Activated CD4-positive, alpha-beta T cell treated with anti-CD3 and anti-CD28 coated beads for 4 hours (primary cell): ENCODE measurements around the gene NECTIN1.

Experiments used
- DNase-seq, 2 donors: peaks; one replicate each; pipeline ENCODE4 v3.0.0-alpha.2; 2020

NECTIN1 gene, protein sequence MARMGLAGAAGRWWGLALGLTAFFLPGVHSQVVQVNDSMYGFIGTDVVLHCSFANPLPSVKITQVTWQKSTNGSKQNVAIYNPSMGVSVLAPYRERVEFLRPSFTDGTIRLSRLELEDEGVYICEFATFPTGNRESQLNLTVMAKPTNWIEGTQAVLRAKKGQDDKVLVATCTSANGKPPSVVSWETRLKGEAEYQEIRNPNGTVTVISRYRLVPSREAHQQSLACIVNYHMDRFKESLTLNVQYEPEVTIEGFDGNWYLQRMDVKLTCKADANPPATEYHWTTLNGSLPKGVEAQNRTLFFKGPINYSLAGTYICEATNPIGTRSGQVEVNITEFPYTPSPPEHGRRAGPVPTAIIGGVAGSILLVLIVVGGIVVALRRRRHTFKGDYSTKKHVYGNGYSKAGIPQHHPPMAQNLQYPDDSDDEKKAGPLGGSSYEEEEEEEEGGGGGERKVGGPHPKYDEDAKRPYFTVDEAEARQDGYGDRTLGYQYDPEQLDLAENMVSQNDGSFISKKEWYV

DNA sequence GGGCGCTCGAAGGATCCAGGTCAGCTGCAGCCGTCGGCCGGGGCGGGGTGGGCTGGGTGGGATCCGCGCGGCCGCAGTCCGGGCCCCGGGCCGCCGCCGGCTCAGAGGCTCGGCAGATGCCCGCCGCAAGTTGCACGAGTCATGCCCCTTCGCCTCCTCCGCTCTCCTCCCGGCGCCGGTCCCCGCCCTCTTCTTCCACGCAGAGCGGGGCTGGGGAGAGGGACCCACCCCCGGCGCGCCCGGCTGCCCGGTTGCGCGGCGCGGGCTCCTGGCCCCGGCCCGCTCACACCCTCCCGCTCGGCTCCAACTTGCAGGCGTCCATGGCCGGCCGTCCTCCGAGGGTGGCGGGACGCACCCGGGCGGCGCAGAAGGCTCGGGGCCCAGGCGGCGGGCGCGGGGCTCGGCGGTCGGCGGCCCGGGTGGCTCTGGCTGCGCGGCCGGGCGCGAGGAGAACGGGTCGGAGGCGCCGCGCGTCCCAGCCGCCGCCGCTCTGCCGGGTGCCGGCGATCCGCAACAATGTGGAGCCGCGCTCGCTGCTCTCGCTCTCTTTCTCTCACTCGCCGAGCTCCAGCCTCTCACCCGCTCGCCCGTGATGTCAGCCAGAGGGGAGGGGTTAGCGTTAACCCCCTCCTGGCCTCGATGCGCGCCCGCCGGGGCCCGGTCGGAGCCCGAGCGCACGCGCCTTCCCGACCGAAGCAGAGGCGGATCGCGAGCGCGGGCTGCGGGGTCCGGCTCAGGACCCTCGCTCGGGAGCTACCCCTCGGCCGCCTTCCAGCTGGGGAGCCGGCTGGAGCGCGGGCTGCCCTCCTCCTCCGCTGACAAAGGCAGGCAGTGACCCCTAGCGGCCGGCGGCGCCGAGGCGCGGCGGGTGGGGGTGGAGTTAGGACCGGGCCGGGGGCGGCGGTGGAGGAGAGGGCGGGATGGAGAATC is at the start of gene NECTIN1:
NECTIN1 (minus strand) TSS at position 550 of the 930 bp plus-strand sequence. CDS start 647 bp downstream, outside the sequence.
- DNase-seq, result peak; percentile 81 to 86

DNA sequence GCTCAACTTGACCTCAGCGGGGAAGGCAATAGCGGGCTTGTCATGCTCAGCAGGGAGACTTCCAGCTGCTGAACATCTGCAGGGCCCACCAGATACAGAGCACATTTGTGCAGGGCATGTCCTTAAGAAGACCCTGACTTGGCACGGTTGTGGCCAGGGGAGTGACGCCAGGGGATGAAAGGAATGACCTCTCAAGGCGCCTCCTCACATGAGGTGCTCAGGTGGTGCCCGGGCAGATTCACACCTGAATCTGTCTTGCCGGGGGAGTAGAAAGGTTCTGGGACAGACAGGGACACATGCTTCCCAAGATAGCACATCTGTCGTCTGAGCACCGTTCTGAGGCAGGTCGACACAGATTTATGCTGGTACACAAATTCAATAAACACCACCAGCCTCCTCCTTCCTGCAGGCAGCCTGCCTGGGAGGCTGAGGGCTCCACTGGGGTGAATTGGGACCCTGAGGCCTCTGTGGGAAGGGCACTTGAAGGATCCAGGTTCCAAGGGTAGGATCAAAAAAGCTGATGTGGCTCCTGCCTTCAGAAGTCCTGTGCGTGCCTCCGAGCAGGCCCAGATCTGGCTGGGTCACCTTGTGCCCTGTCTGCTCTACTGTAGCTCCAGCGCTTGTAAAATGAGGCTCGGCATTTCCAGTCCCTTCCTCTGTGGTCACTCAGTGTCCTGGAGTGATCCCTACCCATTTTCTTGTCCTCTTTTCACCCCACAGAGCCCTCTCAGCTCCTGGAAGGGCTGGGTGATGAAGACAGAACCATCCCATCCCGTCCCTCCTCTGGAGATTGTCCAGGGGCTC is 49.6 kb upstream of the NECTIN1 start:
- no peak for DNase-seq

DNA sequence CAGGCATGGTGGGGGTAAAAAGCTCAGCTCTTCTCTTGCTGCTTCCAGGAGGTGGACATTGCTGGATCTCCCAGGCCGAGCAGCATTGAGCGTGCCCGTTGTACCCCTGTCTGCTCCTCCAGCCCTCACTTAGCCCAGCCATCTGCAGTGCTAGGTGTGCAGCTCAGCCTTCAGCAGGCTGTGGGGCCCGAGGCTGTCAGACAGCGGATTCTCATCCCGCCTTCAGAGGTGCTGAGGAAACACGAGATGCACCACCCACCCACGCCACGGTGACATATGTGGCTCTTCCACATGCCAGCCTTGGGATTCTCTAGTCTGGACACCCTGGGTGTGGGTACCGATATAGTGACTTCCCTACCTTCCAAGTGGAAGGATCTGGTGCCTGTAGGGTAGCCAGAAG is 48.9 kb upstream of the NECTIN1 start:
- no peak for DNase-seq

DNA sequence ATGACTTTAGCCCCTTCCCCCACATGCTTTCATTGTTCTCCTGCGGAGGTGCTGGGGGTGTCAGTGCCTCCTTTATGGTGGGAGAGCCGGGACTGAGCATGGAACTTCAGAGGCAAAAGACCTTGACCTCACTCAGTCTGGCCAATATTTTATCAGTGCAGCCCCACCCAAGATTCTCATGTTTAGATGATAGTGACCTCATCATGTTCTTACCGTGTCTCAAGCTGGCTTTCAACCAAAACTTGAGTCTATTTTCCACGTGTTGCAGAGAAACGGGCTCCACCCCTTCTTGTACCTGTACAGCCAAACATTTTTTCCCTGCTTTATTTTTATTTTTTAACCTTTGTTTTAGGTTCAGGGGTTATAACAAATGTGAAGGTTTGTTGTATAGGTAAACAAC is 47.7 kb upstream of the NECTIN1 start:
- no peak for DNase-seq

DNA sequence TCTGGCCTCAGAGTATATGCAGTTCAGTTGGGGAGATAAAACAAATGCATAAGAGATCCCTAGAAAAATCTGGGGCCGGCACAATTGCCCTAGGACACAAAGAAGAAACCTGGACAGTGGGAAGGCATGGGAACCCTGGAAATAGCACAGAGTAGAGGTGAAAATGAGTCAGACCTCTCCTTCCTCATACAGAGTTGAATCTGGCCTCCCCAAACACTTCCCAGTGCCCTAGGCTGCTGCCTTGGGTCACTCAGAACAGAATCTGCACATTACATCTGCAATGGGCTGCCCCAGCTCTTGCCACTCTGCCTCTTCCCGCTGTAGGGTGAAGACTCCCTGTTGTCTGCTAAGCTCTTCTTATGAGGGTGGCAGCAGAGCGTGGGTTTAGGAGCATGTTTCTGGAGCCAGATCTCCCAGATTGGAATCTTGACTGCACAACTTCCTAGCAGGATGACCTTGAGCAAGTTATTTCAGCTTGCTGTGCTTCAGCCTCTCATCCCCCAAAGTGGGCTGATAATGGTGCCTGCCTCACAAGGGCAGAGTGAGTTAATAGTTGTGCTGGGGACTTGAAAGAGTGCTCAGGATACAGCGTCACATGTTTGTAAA is 47.1 kb upstream of the NECTIN1 start:
- DNase-seq, result no peak

DNA sequence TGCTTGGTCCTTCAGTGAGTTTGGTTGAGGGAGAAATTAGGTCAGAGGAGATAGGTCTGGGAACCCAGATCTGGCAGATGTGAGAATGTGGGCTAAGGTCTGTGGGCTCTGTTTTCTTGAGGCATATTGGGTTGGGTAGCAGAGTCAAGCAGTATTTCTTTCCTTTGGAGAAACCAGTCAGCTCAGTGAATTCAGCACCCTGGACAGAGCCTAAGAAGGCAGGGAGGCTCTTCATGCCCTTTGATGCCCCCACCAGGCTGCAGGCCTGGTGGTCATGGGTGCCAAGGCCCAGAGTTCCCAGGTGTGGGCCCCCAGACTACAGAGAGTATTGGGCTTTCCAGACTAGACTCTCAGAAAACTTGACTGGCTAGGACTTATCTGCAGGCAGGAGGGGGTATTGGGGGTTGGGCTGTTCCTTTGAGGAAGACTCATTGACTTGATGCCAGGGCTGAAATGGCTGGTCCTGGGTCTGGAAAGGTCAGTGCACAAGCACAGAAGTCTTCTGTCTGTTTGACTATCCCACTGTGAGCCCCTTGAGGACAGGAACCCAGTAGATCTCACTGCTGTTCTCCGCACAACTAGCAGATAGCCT is 45.3 kb upstream of the NECTIN1 start:
- no peak for DNase-seq

DNA sequence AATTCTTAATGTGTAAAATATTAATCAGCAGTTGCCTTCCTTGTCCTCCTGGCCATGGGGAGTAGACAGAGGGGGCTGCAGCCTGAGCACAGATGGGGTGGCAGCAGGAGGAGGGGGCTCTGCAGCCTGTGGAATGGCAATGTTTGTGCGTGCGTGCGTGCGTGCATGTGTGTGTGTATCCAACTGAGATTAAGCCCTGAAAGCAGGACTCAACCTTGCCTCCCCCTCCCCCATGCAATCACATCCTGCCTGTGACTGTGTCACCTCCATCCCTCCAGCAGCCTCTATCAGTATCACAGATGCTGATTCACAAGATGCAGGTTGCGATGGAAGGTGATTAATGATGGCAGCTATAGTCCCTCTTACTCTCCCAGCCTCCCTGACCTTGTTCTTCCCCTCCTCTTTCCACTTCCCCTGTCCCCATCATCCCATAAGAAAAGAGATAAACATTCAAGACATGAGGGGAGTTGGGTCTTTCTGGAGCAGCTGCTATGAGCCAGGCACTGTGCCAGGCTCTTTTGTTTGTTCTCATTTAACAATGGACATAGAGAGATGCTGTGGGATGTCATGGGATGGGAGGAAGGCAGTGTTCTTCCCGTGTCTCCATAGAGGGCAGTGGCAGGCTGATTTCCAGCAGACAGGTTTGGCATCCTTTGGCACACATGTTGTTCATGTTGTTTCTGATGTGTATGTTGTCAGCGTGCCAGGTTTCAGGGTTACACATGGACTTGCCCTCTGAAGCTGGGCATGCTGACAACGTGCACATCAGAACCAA is 43.8 kb upstream of the NECTIN1 start:
- no peak for DNase-seq

DNA sequence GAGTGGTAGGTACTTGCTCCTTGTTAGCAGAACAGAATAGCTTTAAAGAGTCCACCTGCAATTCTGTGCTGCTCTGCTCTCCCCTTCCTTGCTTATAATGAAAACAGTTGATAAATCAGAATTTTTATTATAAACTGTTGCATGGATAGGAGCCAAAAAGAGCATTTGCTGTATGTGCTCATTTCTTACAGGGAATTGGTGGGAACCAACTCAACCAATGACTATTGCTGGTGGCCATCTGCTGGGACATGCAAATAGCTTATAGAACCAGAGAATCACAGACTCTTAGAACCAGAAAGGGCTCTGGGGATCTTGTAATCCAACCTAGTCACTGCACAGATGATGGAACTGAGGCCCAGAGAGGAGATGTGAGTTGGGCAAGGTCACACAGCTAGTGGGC is 43.1 kb upstream of the NECTIN1 start:
- no peak for DNase-seq

DNA sequence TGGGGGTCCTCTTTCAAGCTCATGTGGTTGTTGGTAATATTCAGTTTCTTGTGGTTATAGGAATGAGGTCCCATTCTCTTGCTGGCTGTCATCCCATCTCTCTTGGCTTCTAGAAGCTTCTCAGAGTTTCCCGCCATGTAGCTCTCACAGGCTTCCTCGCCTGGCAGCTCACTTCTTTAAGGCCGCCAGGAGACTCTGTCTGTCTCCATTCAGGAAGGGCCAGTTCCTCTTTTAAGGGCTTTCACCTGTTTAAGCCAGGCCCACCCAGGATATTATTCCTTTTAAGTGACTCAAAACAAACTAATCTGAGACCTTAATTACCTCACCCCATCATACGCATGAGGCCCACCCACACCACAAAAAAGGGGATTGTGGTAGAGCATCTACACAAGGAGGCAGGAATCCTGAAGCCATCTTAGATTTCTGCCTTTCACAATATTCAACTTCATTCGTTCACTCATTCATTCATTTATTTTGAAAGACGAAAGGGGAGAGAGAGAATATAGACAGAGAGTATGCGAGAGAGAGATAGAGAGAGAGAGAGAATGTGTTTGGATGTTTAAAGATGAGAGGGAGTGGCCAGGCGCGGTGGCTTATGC is 42.3 kb upstream of the NECTIN1 start:
- no peak for DNase-seq

DNA sequence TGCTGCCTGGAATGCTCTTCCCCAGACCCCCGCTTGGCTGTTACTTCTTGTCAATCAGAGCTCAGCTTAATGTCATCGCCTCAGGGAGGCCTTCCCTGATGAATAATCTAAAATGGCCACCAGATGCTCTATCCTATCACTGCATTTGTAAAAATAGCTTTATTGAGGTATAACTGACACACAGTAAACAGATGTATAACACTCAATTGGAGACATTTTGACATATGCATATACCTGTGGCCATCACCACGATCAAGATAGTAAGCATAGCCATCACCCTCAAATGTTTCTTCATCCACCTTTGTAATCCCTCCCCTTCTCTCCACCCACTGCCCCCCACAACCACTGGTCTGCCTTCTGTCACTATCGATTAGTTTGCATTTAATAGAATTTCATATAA is 36.6 kb upstream of the NECTIN1 start:
- no peak for DNase-seq

DNA sequence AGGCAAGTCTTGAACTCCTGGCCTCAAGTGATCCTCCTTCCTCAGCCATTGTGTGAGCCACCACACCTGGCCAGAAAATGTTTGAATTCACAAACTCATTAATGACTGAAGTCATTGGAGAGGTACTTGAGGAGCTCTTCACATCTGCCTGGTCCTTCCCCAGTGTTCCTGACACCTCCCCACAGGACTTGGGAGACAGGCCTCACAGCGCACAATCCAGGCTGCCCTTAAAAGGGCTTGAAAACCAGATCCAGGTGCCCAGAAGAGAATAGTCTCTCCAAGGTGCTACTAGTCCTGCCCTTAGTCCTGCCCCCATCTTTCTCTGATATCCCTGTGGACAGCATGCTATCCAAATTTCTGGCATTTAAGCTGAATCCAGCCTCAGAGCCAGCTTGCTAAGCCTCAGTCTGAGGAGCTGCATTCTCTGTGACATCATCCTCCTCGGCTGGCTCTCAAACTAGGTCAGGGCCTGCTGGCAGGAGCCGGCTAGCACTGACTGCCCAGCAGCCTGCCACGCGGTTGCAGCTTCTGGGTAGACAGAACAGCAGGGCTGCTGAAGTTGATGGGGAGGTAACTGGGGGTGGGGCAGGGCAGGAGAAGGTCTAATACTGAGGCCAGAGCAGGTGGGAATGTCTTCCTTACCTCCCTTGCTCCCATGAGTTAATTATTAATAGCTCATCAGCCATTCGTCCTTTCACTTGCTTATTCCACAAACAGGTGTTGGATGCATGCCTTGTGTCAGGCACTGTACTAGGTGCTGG is 35.3 kb upstream of the NECTIN1 start:
- no peak for DNase-seq

DNA sequence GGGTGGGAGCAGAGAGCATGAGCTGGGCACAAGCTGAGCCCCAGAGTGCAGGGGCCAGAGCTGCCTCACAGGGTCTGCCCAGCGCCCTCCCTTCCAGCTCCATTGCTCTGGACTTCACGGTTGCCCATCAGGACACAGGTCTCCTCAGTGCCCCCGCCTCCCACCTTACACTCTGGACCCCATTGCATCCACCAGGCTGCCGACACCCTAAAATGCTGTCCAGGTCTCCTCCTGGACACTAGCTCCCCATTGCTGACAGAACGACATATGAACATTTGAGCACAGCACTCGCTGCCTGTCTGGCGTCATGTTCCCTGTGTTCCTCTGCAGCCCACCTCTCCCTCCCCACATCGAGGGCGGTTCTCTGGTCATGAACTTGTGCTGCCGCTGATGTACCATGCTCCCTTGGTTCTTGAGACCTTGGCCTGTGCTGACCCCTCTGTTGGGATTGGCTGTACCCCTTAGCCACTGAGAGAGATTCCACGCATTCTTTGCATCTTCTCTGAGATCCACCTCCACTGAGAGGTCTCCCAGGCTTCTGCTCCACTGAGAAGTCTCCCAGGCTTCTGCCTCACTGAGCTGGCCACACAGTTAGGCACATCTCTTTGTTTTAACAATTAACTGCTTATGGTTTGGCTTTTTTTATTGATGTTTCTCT is 34.2 kb upstream of the NECTIN1 start:
- no peak for DNase-seq

DNA sequence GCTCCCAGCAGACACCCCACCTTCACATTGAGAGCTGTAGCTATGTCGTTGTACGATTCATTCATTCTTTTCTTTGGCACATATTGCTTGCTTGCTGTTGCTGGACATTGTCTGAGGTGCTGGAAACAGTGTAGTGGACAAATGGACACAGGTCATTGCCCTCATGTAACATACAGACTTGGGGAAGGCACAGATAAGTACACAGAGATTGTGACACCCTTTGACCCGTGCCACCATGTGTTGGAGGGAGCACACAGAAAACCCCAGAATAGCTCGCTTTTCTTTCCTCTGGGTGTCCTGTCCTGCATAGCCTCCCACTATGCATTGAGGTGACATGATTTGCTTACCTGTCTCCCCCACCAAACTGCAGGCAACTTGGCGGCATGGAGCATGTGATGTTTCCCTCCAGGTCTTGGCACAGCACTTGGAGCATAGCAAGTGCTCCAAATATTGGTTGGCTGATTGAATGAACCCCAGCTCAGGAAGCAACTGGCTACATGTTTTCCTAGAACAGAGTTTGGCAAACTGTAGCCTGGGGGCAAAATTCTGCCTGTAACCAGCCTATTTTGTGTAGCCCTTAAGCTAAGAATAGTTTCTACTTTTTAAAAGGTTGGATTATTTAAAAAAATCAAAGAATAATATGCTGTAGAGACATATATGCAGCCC is 30.9 kb upstream of the NECTIN1 start:
- DNase-seq, result no peak

DNA sequence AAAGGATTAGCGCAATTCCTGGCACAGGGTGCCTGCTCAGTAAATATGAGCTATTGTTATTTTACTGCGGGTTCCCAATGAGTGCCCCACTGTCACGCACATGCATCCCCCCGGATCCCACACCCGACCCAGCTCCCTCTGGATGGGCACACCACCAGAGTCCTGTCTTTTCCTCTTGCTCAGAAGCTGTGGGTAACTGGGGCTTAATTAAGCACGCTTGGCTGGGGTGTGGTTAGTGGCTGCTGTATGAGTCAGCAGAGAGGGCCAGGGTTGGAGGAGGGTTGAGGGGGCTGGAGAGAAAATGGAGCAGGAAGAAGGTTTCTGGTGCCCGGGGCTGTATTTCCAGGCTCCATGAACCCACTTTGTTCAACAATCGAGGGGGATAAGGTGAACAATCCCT is 30.3 kb upstream of the NECTIN1 start:
- no peak for DNase-seq

DNA sequence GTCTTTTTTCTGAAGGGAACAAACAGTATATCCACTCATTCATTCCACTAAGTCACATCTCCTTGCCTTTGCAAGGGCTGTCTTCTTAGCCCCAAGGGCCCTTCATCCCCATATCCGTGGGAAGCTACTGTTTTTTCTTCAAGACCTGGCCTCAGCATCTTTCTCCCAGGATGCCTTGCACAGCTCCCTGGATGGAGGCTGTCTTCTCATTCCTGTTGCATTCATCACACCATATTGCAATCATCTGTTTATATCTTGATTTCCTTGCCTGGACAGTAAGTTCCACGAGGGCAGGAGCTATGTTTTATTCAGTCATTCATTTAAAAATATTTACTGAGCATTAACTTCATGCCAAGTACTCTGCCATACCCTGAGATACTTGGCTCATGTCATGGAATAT is 29.3 kb upstream of the NECTIN1 start:
- no peak for DNase-seq

DNA sequence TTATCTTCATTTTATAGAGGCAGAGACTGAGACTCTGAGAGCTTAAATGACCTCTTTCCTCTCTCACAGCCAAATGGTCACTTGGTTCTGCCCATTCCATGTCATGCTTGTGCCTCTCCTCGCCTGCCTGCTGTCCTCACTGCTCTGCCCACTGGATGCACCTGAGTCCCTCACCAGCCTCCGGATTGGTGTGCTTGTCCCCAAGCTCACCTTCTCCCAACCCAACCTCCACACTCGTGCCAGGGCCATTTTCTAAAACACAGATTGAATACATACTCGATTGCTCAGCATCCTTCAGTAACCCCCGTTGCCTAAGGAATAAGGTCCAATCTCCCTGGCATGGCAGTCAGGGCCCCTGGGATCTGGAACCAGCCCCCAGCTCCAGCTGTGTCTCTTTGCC is 28.4 kb upstream of the NECTIN1 start:
- no peak for DNase-seq

DNA sequence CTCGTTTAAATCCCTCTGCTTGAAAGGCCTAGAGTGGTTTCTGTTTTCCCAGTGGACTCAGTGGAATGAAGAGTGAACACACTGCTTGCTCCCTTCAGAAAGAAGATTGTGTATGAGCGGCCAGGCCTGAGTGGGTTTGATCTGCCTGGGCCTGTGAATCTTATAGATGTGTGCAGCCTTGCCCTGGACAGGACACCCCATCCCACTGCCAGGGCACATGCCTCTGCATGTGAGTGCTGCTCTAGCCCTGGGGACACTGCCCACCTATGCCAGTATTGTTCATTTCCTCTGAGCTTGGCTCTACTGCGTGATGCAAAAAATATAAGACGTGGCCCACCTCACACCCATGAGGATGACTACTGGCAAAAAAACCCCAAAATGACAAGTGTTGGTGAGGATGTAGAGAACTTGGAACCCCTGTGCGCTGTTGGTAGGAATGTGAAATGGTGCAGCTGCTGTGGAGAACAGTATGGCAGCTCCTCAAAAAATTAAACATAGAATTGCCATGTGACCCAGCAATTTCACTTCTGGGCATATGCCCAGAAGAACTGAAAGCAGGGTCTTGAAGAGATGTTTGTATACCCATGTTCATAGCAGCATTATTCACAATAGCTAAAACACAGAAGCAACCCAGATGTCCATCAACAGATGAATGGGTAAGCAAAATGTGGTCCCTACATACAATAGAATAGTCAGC is 27.3 kb upstream of the NECTIN1 start:
- no peak for DNase-seq
